GM19238 (cell line): ENCODE results near the gene KIAA1328.

Experiments
- DNase-seq: peaks from one replicate; pipeline ENCODE4 v3.0.0; 2011; ENCODE audit warnings: low spot score; ENCODE audit not compliant: insufficient read length

The KIAA1328 gene

GRCh38 chr18:37199741-37200140 lies 370.8 kb downstream of the KIAA1328 start:
- no peak for DNase-seq

- no peak for DNase-seq
Measured at GRCh38 chr18:37207343-37207742, 378.4 kb downstream of the KIAA1328 start.

- DNase-seq, result no peak
Measured at GRCh38 chr18:37210781-37211180, 381.9 kb downstream of the KIAA1328 start.

GRCh38 chr18:37218022-37218590 lies 389.2 kb downstream of the KIAA1328 start:
- DNase-seq, result no peak

GRCh38 chr18:37219257-37219656 lies 390.3 kb downstream of the KIAA1328 start:
- DNase-seq, result no peak

- DNase-seq, result no peak
Measured at GRCh38 chr18:37222354-37222998, 393.5 kb downstream of the KIAA1328 start.

- no peak for DNase-seq
Measured at GRCh38 chr18:37222999-37223378, 394.1 kb downstream of the KIAA1328 start.

GRCh38 chr18:37225279-37225678 lies 396.4 kb downstream of the KIAA1328 start:
- no peak for DNase-seq

GRCh38 chr18:37230768-37231167 lies 401.8 kb downstream of the KIAA1328 start:
- no peak for DNase-seq

- no peak for DNase-seq
Measured at GRCh38 chr18:37231251-37231650, 402.3 kb downstream of the KIAA1328 start.

- DNase-seq, result no peak
Measured at GRCh38 chr18:37235583-37235982, 406.7 kb downstream of the KIAA1328 start.

GRCh38 chr18:37238282-37239108 lies 409.6 kb downstream of the KIAA1328 start:
- DNase-seq, result no peak

- no peak for DNase-seq
Measured at GRCh38 chr18:37242091-37242490, 413.2 kb downstream of the KIAA1328 start.

GRCh38 chr18:37242826-37243560 lies 414.1 kb downstream of the KIAA1328 start:
- no peak for DNase-seq

GRCh38 chr18:37243741-37244140 lies 414.8 kb downstream of the KIAA1328 start:
- no peak for DNase-seq

GRCh38 chr18:37244618-37245017 lies 415.7 kb downstream of the KIAA1328 start:
- DNase-seq, result no peak

- DNase-seq, result no peak
Measured at GRCh38 chr18:37246779-37247340, 417.9 kb downstream of the KIAA1328 start.

GRCh38 chr18:37247497-37248161 lies 418.7 kb downstream of the KIAA1328 start:
- no peak for DNase-seq

- no peak for DNase-seq
Measured at GRCh38 chr18:37248281-37248680, 419.4 kb downstream of the KIAA1328 start.

- DNase-seq, result no peak
Measured at GRCh38 chr18:37249171-37249886, 420.4 kb downstream of the KIAA1328 start.
